ENCODE data around the gene TMEM40. TPM values are rescaled to one million over a fixed set of nuclear protein-coding genes. Genes with fewer than 3 reads are reported as not detected.

Gene TMEM40
- total RNA-seq, 2 experiments from 2014 or later, result not detected

DNA sequence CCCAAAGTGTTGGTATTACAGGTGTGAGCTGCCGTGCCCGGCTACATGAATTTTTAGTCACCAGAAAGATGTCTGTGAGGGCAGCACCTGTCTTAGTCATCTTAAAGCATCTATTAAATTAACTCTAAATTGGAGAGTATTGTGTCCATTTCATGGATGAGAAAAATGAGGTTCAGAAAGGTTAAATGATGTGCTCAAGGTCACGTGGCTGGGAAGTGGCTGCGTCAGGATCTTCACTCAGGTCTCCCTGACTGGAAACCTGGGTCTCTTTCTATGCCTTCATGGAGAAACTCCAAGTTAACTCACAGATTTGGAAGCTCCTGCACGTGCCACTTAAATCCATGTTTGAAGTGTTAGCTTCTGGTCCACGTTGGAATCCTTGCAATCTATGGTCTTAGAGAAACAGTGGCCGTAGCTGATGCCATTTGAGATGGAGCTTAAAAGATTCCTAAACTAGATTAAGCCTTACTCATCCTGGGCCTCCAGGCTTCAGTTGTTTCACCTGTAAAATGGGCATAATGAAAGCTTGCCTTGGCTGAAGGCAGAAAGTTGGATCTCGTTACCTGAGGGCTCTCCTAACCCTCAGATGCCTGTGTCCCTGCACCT lies 5.2 kb upstream of the TMEM40 start:
- TF ChIP-seq, protein P1, sequence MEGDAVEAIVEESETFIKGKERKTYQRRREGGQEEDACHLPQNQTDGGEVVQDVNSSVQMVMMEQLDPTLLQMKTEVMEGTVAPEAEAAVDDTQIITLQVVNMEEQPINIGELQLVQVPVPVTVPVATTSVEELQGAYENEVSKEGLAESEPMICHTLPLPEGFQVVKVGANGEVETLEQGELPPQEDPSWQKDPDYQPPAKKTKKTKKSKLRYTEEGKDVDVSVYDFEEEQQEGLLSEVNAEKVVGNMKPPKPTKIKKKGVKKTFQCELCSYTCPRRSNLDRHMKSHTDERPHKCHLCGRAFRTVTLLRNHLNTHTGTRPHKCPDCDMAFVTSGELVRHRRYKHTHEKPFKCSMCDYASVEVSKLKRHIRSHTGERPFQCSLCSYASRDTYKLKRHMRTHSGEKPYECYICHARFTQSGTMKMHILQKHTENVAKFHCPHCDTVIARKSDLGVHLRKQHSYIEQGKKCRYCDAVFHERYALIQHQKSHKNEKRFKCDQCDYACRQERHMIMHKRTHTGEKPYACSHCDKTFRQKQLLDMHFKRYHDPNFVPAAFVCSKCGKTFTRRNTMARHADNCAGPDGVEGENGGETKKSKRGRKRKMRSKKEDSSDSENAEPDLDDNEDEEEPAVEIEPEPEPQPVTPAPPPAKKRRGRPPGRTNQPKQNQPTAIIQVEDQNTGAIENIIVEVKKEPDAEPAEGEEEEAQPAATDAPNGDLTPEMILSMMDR (conservative IDR thresholded peaks at IDR 0.05; ENCODE audit: low read length), result no peak
- no peak for TF ChIP-seq EZH2phosphoT487 (IDR thresholded peaks at IDR 0.05; ENCODE audit: borderline replicate concordance, low read depth, low read length)
- POLR2A ChIA-PET, result interaction anchor here (0.7 kb wide), 2 partner anchors 73 to 78 kb away, joined by 3 to 4 read pairs; no protein-coding TSS in a partner anchor
- H3K27ac ChIP-seq (ENCODE audit: low read depth, low read length, poor library complexity, severe bottlenecking), result no peak overlapping the region
- H2AFZ ChIP-seq (ENCODE audit: low read length), result no peak overlapping the region
- H3K36me3 ChIP-seq (ENCODE audit: insufficient read depth, low read length), result no peaks in the 10 kb centered on the region
- CTCF ChIA-PET (ENCODE audit: unreplicated experiment), result no interaction called here
- no peaks in the 10 kb centered on the region for H4K20me1 ChIP-seq (ENCODE audit: insufficient read depth, low read length)
- no TSS peak for BruUV-seq (replicated peaks)
- no peaks in the 10 kb centered on the region for H3K9me3 ChIP-seq (ENCODE audit: low read length)
- H3K4me3 ChIP-seq (ENCODE audit: low read depth, low read length, poor library complexity, severe bottlenecking), result no peak overlapping the region
- no peak overlapping the region for H3K4me2 ChIP-seq (ENCODE audit: low read length)
- peaks cover 15% of the 10 kb centered on the region for H3K4me1 ChIP-seq (ENCODE audit: insufficient read depth, low read length, poor library complexity, severe bottlenecking)
- H3K79me2 ChIP-seq (ENCODE audit: insufficient read depth, low read depth, low read length), result no peaks in the 10 kb centered on the region
- intact Hi-C loops (cut with micrococcal nuclease; ENCODE audit: unreplicated experiment), result no loop called here
- no peak for DNase-seq (ENCODE audit: low spot score)
- no peaks in the 10 kb centered on the region for H3K9me2 ChIP-seq (ENCODE audit: insufficient read depth, low read length)

DNA sequence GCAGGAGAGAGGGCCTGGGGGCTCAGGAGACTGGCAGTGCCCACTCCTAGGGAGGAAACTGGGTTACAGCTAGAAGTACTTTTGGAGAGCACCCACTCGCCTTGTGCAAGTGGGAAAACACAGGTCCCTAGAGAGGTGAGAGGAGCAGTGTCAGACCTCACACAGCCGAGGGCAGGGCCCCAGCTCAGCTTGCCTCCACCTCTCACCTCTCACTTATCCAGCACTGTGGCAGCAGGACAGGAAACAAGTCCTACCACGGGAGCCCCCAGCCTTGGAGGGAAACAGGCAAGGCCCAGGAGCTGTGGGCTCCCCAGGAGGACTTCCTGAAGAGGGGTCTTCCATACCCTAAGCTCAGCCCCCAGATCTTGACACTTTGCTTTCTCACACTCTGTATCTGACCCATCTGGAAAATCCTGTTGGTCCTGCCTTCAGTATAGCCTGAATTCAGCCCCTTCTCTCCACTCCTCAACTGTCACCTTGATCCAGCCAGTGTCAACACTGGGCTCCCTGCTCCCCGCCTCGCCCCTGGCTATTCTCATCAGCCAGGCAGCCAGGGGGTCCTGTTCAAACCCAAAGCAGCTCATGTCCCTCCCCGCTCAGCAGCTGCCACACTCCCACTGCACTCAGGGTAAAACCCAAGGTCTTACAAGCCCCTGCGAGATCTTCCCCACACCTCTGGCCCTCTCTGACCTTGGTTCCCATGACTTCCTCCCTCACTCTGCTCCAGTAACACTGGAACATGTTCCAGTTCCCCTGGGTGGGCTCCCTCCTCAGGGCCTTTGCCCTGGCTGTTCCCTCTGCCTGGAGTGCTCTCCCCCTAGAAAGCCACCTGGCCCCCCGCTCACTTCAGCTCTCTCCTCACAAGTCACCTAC lies 870 bp upstream of the TMEM40 start:
- intact Hi-C loops (cut with micrococcal nuclease; ENCODE audit: unreplicated experiment), result no loop called here
- H3K4me1 ChIP-seq (ENCODE audit: insufficient read depth, low read length, poor library complexity, severe bottlenecking), result peaks cover 21% of the 10 kb centered on the region
- H3K79me2 ChIP-seq (ENCODE audit: insufficient read depth, low read depth, low read length), result no peaks in the 10 kb centered on the region
- BruUV-seq (replicated peaks), result no TSS peak
- no peaks in the 10 kb centered on the region for H3K9me2 ChIP-seq (ENCODE audit: insufficient read depth, low read length)
- ChIA-PET CTCF (ENCODE audit: unreplicated experiment) (interaction anchor here (0.7 kb wide), 1 partner anchor 111 kb away, joined by 3 read pairs; no protein-coding TSS in a partner anchor), POLR2A (interaction anchor here (0.6 to 3.0 kb wide), 5 partner anchors 10 to 866 kb away, joined by 3 to 8 read pairs (median 4); no protein-coding TSS in a partner anchor)
- H3K27ac ChIP-seq (ENCODE audit: low read depth, low read length, poor library complexity, severe bottlenecking), result no peak overlapping the region
- no peak overlapping the region for H3K4me3 ChIP-seq (ENCODE audit: low read depth, low read length, poor library complexity, severe bottlenecking)
- no peaks in the 10 kb centered on the region for H3K36me3 ChIP-seq (ENCODE audit: insufficient read depth, low read length)
- no peak overlapping the region for H2AFZ ChIP-seq (ENCODE audit: low read length)
- no peak overlapping the region for H3K4me2 ChIP-seq (ENCODE audit: low read length)
- no peaks in the 10 kb centered on the region for H4K20me1 ChIP-seq (ENCODE audit: insufficient read depth, low read length)
- no peak for DNase-seq (ENCODE audit: low spot score)
- no peaks in the 10 kb centered on the region for H3K9me3 ChIP-seq (ENCODE audit: low read length)
- TF ChIP-seq, protein P1 (conservative IDR thresholded peaks at IDR 0.05; ENCODE audit: low read length), result no peak
- TF ChIP-seq EZH2phosphoT487 (IDR thresholded peaks at IDR 0.05; ENCODE audit: borderline replicate concordance, low read depth, low read length), result no peak

All from OCI-LY7 (cell line).